Skeletal muscle satellite cell (primary cell): ENCODE data around the gene LINGO1.
A peak's percentile ranks its signal among the peaks of the same experiment; 100 is the strongest.

Experiments
- H3K27me3 ChIP-seq: 2 replicates; pipeline ENCODE4 v1.7.0; 2013; ENCODE audit warnings: low read length; ENCODE audit not compliant: control insufficient read depth, insufficient read depth
- H3K36me3 ChIP-seq: 2 replicates; pipeline ENCODE4 v1.7.0; 2013; ENCODE audit warnings: mild to moderate bottlenecking, control low read depth, low read length; ENCODE audit not compliant: insufficient read depth
- H3K4me1 ChIP-seq: 2 replicates; pipeline ENCODE4 v1.7.0; 2013; ENCODE audit warnings: low read length; ENCODE audit not compliant: control insufficient read depth, insufficient read depth
- H3K4me2 ChIP-seq: 2 replicates; pipeline ENCODE4 v1.7.0; 2013; ENCODE audit warnings: mild to moderate bottlenecking, low read length
- H3K4me3 ChIP-seq: 2 replicates; pipeline ENCODE4 v1.7.0; 2013; ENCODE audit warnings: low read length
- H3K9ac ChIP-seq: 2 replicates; pipeline ENCODE4 v1.7.0; 2013; ENCODE audit warnings: mild to moderate bottlenecking, low read depth, low read length, moderate library complexity
- H3K9me3 ChIP-seq: replicated peaks from 2 replicates; pipeline ENCODE4 v1.7.0; 2013; ENCODE audit warnings: mild to moderate bottlenecking, control low read depth, low read length

LINGO1 gene

GRCh38 chr15:77571741-77572140 lies 61.0 kb downstream of the LINGO1 start:
- Histone ChIP-seq H3K36me3 (no peaks in the 10 kb centered on the region), H3K27me3 (peaks cover 39% of the 10 kb centered on the region), H3K9ac (no peak overlapping the region), H3K9me3 (no peaks in the 10 kb centered on the region), H3K4me1 (no peaks in the 10 kb centered on the region), H3K4me3 (no peak overlapping the region), H3K4me2 (no peak overlapping the region)

- H3K4me2 ChIP-seq: no peak overlapping the region
- no peaks in the 10 kb centered on the region for H3K9me3 ChIP-seq
- H3K4me1 ChIP-seq: no peaks in the 10 kb centered on the region
- no peak overlapping the region for H3K4me3 ChIP-seq
- H3K9ac ChIP-seq: no peak overlapping the region
- no peaks in the 10 kb centered on the region for H3K36me3 ChIP-seq
- H3K27me3 ChIP-seq: peaks cover 39% of the 10 kb centered on the region
These were observed 61.5 kb downstream of the LINGO1 start for GRCh38 chr15:77571181-77571580.

GRCh38 chr15:77569729-77570125 lies 63.0 kb downstream of the LINGO1 start:
- peak overlapping the region; percentile 39 for H3K4me2 ChIP-seq
- peaks cover 41% of the 10 kb centered on the region for H3K27me3 ChIP-seq
- H3K36me3 ChIP-seq: no peaks in the 10 kb centered on the region
- no peaks in the 10 kb centered on the region for H3K9me3 ChIP-seq
- no peaks in the 10 kb centered on the region for H3K4me1 ChIP-seq
- no peak overlapping the region for H3K9ac ChIP-seq
- H3K4me3 ChIP-seq: no peak overlapping the region

GRCh38 chr15:77568973-77569728 lies 63.6 kb downstream of the LINGO1 start:
- H3K9ac ChIP-seq: no peak overlapping the region
- peaks cover 42% of the 10 kb centered on the region for H3K27me3 ChIP-seq
- no peak overlapping the region for H3K4me3 ChIP-seq
- H3K4me2 ChIP-seq: peak overlapping the region; percentile 39
- H3K9me3 ChIP-seq: no peaks in the 10 kb centered on the region
- no peaks in the 10 kb centered on the region for H3K36me3 ChIP-seq
- no peaks in the 10 kb centered on the region for H3K4me1 ChIP-seq

GRCh38 chr15:77568014-77568972 lies 64.4 kb downstream of the LINGO1 start:
- Histone ChIP-seq H3K4me3 (no peak overlapping the region), H3K4me1 (no peaks in the 10 kb centered on the region), H3K9ac (no peak overlapping the region), H3K4me2 (no peak overlapping the region), H3K27me3 (peaks cover 49% of the 10 kb centered on the region), H3K36me3 (no peaks in the 10 kb centered on the region), H3K9me3 (no peaks in the 10 kb centered on the region)

GRCh38 chr15:77567202-77567601 lies 65.5 kb downstream of the LINGO1 start:
- no peak overlapping the region for H3K4me3 ChIP-seq
- H3K27me3 ChIP-seq: peaks cover 49% of the 10 kb centered on the region
- H3K9me3 ChIP-seq: no peaks in the 10 kb centered on the region
- no peaks in the 10 kb centered on the region for H3K4me1 ChIP-seq
- H3K9ac ChIP-seq: no peak overlapping the region
- H3K36me3 ChIP-seq: no peaks in the 10 kb centered on the region
- no peak overlapping the region for H3K4me2 ChIP-seq

- H3K4me1 ChIP-seq: no peaks in the 10 kb centered on the region
- H3K36me3 ChIP-seq: no peaks in the 10 kb centered on the region
- no peaks in the 10 kb centered on the region for H3K9me3 ChIP-seq
- no peak overlapping the region for H3K4me3 ChIP-seq
- H3K9ac ChIP-seq: no peak overlapping the region
- peaks cover 49% of the 10 kb centered on the region for H3K27me3 ChIP-seq
- H3K4me2 ChIP-seq: no peak overlapping the region
These were observed 66.6 kb downstream of the LINGO1 start for GRCh38 chr15:77566092-77566491.

- H3K4me1 ChIP-seq: no peaks in the 10 kb centered on the region
- no peak overlapping the region for H3K9ac ChIP-seq
- H3K4me3 ChIP-seq: no peak overlapping the region
These were observed 67.3 kb downstream of the LINGO1 start for GRCh38 chr15:77565378-77565915.

GRCh38 chr15:77564938-77565337 lies 67.8 kb downstream of the LINGO1 start:
- Histone ChIP-seq H3K27me3 (peaks cover 49% of the 10 kb centered on the region), H3K9ac (no peak overlapping the region)

More at GRCh38 chr15:77565378-77565915, 67.3 kb downstream of the LINGO1 start:
- Histone ChIP-seq H3K9me3 (no peaks in the 10 kb centered on the region), H3K4me2 (no peak overlapping the region), H3K27me3 (peaks cover 49% of the 10 kb centered on the region), H3K36me3 (no peaks in the 10 kb centered on the region)

GRCh38 chr15:77564341-77564740 lies 68.4 kb downstream of the LINGO1 start:
- Histone ChIP-seq H3K4me2 (no peak overlapping the region), H3K4me1 (no peaks in the 10 kb centered on the region), H3K9ac (no peak overlapping the region), H3K36me3 (no peaks in the 10 kb centered on the region), H3K27me3 (peaks cover 43% of the 10 kb centered on the region), H3K4me3 (no peak overlapping the region), H3K9me3 (no peaks in the 10 kb centered on the region)

More at GRCh38 chr15:77564938-77565337, 67.8 kb downstream of the LINGO1 start:
- Histone ChIP-seq H3K4me2 (no peak overlapping the region), H3K4me1 (no peaks in the 10 kb centered on the region), H3K9me3 (no peaks in the 10 kb centered on the region), H3K4me3 (no peak overlapping the region), H3K36me3 (no peaks in the 10 kb centered on the region)

- no peak overlapping the region for H3K4me2 ChIP-seq
- no peak overlapping the region for H3K9ac ChIP-seq
- no peaks in the 10 kb centered on the region for H3K36me3 ChIP-seq
- no peaks in the 10 kb centered on the region for H3K9me3 ChIP-seq
- peaks cover 46% of the 10 kb centered on the region for H3K27me3 ChIP-seq
- no peaks in the 10 kb centered on the region for H3K4me1 ChIP-seq
- H3K4me3 ChIP-seq: no peak overlapping the region
These were observed 69.0 kb downstream of the LINGO1 start for GRCh38 chr15:77563623-77564156.
